Mucosa of descending colon (tissue), 3 donors: ENCODE results near the gene ST7. TPM values are rescaled to one million over a fixed set of nuclear protein-coding genes. Genes with fewer than 3 reads are reported as not detected.

Experiments
- ATAC-seq: fragments of 200-7000 bp; cut with Tn5 transposase; one replicate; pipeline ENCODE4 v1.9.1; 2020; ENCODE audit warnings: mild to moderate bottlenecking, moderate library complexity
- DNase-seq, 3 donors: peaks; one replicate each; pipeline ENCODE4 v3.0.0-alpha.2; 2020
- H3K36me3 ChIP-seq: fragments of 200-600 bp; one replicate; pipeline ENCODE4 v1.8.0; 2021; ENCODE audit warnings: low read depth, mild to moderate bottlenecking
- H3K4me1 ChIP-seq: fragments of 200-600 bp; one replicate; pipeline ENCODE4 v1.8.0; 2021; ENCODE audit warnings: low read depth, mild to moderate bottlenecking
- H3K4me3 ChIP-seq: fragments of 200-600 bp; one replicate; pipeline ENCODE4 v1.8.0; 2021; ENCODE audit warnings: mild to moderate bottlenecking
- H3K9me3 ChIP-seq: fragments of 200-600 bp; one replicate; pipeline ENCODE4 v1.8.0; 2021; ENCODE audit warnings: mild to moderate bottlenecking
- CTCF ChIP-seq: fragments of 200-600 bp; IDR thresholded peaks from one replicate; pipeline ENCODE4 v1.8.0; 2022; ENCODE audit warnings: antibody characterized with exemption, mild to moderate bottlenecking
- intact Hi-C, 2 donors: fragments of 100-400 bp; cut with DNase I in 1 of 2; cut with micrococcal nuclease in 1 of 2; formaldehyde crosslinking; loops; one replicate each; pipeline versions ENCODE4 v1.11.0 to v1.11.1; 2022; cut with DNase I, micrococcal nuclease
- total RNA-seq, 3 donors: library from RNA; stranded (reverse); fragmentation: NEBNext Ultra II Directional in 2 of 3; extraction: Animal tissue kit (Norgen Biotek cat#: 25700) in 2 of 3; gene quantifications; one replicate each; pipeline versions ENCODE4 v1.2.1 to v1.2.4, GENCODE V29; 2021 to 2023
- donor health status: DM: no; HTN: no; CAD: no; lungs with moderate emphysema.
- donor health status: DM: no; HTN: no; CAD: no.
- donor health status: DM: no; HTN: yes; CAD: no.

The ST7 gene
- total RNA-seq, 3 donors from 2014 or later = 10.1 to 22.0 (median 11.3) TPM

- Histone ChIP-seq H3K4me1 (no peaks in the 10 kb centered on the region), H3K9me3 (no peaks in the 10 kb centered on the region), H3K36me3 (no peaks in the 10 kb centered on the region), H3K4me3 (no peak overlapping the region)
- DNase-seq = no peak
- intact Hi-C loops = no loop called here
- ATAC-seq = no peak
- TF ChIP-seq CTCF = no peak
Measured at GRCh38 chr7:117192108-117192507, 238.8 kb downstream of the ST7 start.

GRCh38 chr7:117193564-117193963, 240.3 kb downstream of the ST7 start:
- no peaks in the 10 kb centered on the region for H3K36me3 ChIP-seq
- ATAC-seq = no peak
- intact Hi-C loops = no loop called here
- H3K4me1 ChIP-seq = no peaks in the 10 kb centered on the region
- no peak for DNase-seq
- TF ChIP-seq CTCF = no peak
- no peaks in the 10 kb centered on the region for H3K9me3 ChIP-seq
- H3K4me3 ChIP-seq = no peak overlapping the region

GRCh38 chr7:117194445-117194844, 241.1 kb downstream of the ST7 start:
- Histone ChIP-seq H3K36me3 (no peaks in the 10 kb centered on the region), H3K4me1 (no peaks in the 10 kb centered on the region), H3K9me3 (no peaks in the 10 kb centered on the region), H3K4me3 (no peak overlapping the region)
- DNase-seq (no peak), ATAC-seq (no peak)
- intact Hi-C loops = no loop called here
- no peak for TF ChIP-seq CTCF

- intact Hi-C loops = no loop called here
- DNase-seq = no peak
- Histone ChIP-seq H3K4me3 (no peak overlapping the region), H3K36me3 (no peaks in the 10 kb centered on the region), H3K4me1 (no peaks in the 10 kb centered on the region), H3K9me3 (no peaks in the 10 kb centered on the region)
- ATAC-seq = no peak
- TF ChIP-seq CTCF = no peak
Measured at GRCh38 chr7:117195361-117196029, 242.2 kb downstream of the ST7 start.

GRCh38 chr7:117200132-117200531, 246.8 kb downstream of the ST7 start:
- TF ChIP-seq CTCF = no peak
- no peak for DNase-seq

More at GRCh38 chr7:117200132-117200531, 246.8 kb downstream of the ST7 start:
- no peak for ATAC-seq
- intact Hi-C loops = no loop called here
- Histone ChIP-seq H3K9me3 (no peaks in the 10 kb centered on the region), H3K4me1 (no peaks in the 10 kb centered on the region), H3K4me3 (no peak overlapping the region), H3K36me3 (no peaks in the 10 kb centered on the region)
